Neural crest cell (in vitro differentiated cells): ENCODE data around the gene TOMM70. TPM values are rescaled to one million over a fixed set of nuclear protein-coding genes. Genes with fewer than 3 reads are reported as not detected.
"Not testable (repeated sequence)": the region's sequence is repeated elsewhere in the genome, so short reads cannot be mapped to it uniquely, and the experiment has no call there.

ENCODE experiments used
- DNase-seq: peaks from one replicate; pipeline ENCODE4 v3.0.0; 2021; ENCODE audit warnings: low read depth, mixed read lengths, low spot score
- H3K27ac Mint-ChIP-seq: one replicate; pipeline ENCODE4 v1.8.0; 2021; ENCODE audit warnings: mild to moderate bottlenecking, mixed read lengths; ENCODE audit not compliant: unreplicated experiment
- H3K27me3 Mint-ChIP-seq: 2 replicates; pipeline ENCODE4 v1.8.0; 2021; ENCODE audit warnings: low read depth, mild to moderate bottlenecking, mixed read lengths
- H3K36me3 Mint-ChIP-seq: 2 replicates; pipeline ENCODE4 v1.8.0; 2021; ENCODE audit warnings: low read depth, mild to moderate bottlenecking, mixed read lengths
- H3K4me1 Mint-ChIP-seq: 2 replicates; pipeline ENCODE4 v1.8.0; 2021; ENCODE audit warnings: mixed read lengths
- H3K4me3 Mint-ChIP-seq: one replicate; pipeline ENCODE4 v1.8.0; 2021; ENCODE audit warnings: mild to moderate bottlenecking, mixed read lengths
- H3K9me3 Mint-ChIP-seq: 2 replicates; pipeline ENCODE4 v1.8.0; 2021; ENCODE audit warnings: mixed read lengths
- long read RNA-seq: library from polyadenylated mRNA; unstranded; transcript quantifications from one replicate; pipeline ENCODE4 v2.0.0, GENCODE V29; 2020
- total RNA-seq: library from RNA; stranded (reverse); gene quantifications from 2 replicates; pipeline ENCODE4 v1.2.1, GENCODE V29; 2021
- TF ChIP-seq, protein P1 (sequence below): fragments of 200-600 bp; sonication (generic); conservative IDR thresholded peaks from 2 replicates; pipeline ENCODE4 v1.5.0; 2021; ENCODE audit warnings: antibody characterized with exemption, mild to moderate bottlenecking

Gene TOMM70
- 46.1 and 48.2 TPM in 2 replicates for total RNA-seq
- long read RNA-seq, partial matches to known transcripts, result 34 of 49 reads
- long read RNA-seq, other reads (novel, unspliced or antisense), result 14 of 49 reads

DNA sequence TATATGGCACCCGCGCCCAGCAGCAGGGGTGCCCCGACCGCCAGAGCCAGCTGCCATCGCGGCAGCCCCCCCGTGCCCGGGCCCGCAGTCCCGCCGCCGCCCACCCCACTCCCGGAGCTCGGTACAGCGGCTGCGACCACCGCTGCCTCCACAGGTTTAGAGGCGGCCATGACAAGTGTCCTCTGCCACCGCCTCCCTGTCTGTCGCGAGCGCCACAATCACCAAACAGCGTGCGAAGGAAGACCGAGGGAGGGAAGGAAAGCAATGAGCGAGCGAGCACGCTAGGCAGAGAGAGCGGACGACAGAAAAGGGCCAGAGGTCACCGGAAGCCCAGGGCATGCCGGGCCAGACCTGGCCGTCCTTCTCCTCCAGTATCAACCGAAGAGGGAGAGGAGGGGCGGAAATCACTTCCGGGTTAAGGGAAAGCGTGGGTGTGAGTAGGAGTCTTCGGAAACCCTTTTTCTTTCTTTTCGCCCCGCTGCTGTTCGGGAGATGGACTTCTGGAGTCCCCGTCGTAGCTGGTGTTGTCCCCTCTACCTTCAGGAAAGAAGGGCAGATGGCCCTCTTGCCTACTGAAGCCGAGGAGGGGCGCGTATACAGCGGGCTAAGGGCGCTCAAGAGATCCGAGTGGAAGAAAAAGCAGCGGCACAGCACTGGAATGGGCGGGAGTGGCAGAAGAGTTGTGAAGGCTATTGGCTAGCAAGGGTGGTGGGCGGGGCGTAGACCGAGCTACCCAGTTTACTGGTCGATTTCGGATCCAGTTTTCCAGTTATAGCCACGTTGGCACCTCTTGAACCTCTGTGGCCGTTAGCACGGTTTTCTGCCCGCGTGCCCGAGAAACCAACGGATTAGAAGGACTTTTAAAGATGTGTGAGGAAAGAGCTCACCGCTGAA, at the start of gene TOMM70, which contains the start of gene LNP1:
Gene TOMM70 (minus strand): TSS at position 310 of the 894 bp plus-strand sequence. CDS start 140 bp downstream, at position 170.
Gene LNP1 (plus strand): TSS at position 760 of the 894 bp plus-strand sequence. CDS start 28,191 bp downstream, outside the sequence.
- H3K27ac Mint-ChIP-seq, result peak within 1 kb of the TSS; percentile 98
- H3K9me3 Mint-ChIP-seq, result peaks cover 4% of the 10 kb centered on the region
- peaks cover 56% of the 10 kb centered on the region for H3K4me1 Mint-ChIP-seq
- TF ChIP-seq, protein P1, sequence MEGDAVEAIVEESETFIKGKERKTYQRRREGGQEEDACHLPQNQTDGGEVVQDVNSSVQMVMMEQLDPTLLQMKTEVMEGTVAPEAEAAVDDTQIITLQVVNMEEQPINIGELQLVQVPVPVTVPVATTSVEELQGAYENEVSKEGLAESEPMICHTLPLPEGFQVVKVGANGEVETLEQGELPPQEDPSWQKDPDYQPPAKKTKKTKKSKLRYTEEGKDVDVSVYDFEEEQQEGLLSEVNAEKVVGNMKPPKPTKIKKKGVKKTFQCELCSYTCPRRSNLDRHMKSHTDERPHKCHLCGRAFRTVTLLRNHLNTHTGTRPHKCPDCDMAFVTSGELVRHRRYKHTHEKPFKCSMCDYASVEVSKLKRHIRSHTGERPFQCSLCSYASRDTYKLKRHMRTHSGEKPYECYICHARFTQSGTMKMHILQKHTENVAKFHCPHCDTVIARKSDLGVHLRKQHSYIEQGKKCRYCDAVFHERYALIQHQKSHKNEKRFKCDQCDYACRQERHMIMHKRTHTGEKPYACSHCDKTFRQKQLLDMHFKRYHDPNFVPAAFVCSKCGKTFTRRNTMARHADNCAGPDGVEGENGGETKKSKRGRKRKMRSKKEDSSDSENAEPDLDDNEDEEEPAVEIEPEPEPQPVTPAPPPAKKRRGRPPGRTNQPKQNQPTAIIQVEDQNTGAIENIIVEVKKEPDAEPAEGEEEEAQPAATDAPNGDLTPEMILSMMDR, result no peak
- peak within 1 kb of the TSS; percentile 96 for H3K4me3 Mint-ChIP-seq
- no peaks in the 10 kb centered on the region for H3K27me3 Mint-ChIP-seq
- peaks cover 6% of the 10 kb centered on the region for H3K36me3 Mint-ChIP-seq
- peak; percentile 92 for DNase-seq

DNA sequence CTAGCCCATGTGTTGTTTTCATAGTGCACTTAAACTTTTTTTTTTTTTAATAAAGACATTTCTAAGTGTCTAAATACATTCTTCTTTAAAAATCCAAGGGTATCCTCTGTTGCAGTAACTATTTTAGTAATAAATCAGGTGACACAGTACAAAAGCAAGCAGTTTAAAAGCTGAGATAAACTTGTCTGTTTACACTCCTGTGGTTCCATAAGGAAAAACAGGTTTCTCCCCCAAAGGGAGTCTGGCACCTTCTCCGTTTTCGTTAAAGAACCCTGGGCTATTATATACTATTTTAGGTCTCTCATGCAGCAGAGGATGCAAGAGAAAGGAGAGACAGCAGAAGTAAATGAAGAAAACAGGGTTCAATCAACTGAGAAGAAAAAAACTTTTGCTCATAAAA, 48.3 kb upstream of the TOMM70 start:
- H3K27me3 Mint-ChIP-seq, result no peaks in the 10 kb centered on the region
- H3K27ac Mint-ChIP-seq, result no peak overlapping the region
- peaks cover 19% of the 10 kb centered on the region for H3K36me3 Mint-ChIP-seq
- H3K9me3 Mint-ChIP-seq, result peaks cover 9% of the 10 kb centered on the region
- TF ChIP-seq, protein P1, result no peak
- H3K4me1 Mint-ChIP-seq, result peaks cover 5% of the 10 kb centered on the region
- no peak overlapping the region for H3K4me3 Mint-ChIP-seq
- no peak for DNase-seq

DNA sequence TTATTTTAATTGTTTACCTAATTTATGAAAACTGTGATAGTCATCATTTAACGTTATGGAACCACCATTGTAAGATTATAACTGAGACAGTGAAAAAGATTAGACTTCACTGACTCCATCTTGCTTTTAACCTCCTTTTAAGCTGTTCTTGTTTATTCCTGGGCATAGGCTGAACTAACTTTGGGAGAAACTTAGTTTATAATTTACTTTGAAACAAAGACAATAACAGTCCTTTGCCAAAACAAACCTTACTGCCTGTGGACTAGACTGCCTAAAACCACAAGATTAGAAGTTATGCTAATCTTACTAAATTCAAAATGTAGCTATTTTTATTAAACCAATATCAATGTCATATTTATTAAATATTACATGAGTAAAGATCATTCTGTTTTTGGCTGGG, 47.2 kb upstream of the TOMM70 start:
- TF ChIP-seq, protein P1, result no peak
- no peak for DNase-seq
- H3K4me3 Mint-ChIP-seq, result no peak overlapping the region
- H3K4me1 Mint-ChIP-seq, result peaks cover 5% of the 10 kb centered on the region
- peaks cover 9% of the 10 kb centered on the region for H3K9me3 Mint-ChIP-seq
- peaks cover 24% of the 10 kb centered on the region for H3K36me3 Mint-ChIP-seq
- H3K27ac Mint-ChIP-seq, result no peak overlapping the region
- no peaks in the 10 kb centered on the region for H3K27me3 Mint-ChIP-seq

DNA sequence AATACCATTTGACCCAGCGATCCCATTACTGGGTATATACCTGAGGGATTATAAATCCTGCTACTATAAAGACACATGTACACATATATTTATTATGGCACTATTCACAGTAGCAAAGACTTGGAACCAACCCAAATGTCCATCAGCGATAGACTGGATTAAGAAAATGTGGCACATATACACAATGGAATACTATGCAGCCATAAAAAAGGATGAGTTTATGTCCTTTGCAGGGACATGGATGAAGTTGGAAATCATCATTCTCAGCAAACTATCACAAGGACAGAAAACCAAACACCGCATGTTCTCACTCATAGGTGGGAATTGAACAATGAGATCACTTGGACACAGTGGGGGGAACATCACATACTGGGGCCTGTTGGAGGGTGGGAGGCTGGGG, 46.2 kb upstream of the TOMM70 start:
- H3K27me3 Mint-ChIP-seq, DNase-seq, H3K4me1 Mint-ChIP-seq, H3K4me3 Mint-ChIP-seq, H3K27ac Mint-ChIP-seq: not testable (repeated sequence)
- Mint-ChIP-seq H3K9me3 (peaks cover 16% of the 10 kb centered on the region), H3K36me3 (peaks cover 27% of the 10 kb centered on the region)

DNA sequence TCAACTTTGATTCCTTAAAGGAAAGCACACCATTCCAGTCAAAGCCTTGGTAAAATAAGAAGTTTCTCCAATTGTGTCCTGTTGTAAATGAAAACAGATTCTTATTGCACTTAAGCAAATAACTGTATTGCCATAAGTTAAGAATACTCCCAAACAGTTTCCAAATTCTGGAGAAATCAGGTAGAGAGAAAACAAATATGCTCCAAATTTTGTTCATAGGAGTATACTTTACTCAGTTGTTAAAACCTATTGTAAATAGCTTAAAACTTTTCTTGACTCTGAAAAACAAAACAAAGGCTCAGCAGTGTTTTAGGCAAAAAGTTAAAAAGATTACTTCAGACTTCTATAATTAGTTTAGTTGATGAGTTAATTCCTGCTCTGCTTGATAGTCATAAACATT, 42.8 kb upstream of the TOMM70 start:
- peaks cover 17% of the 10 kb centered on the region for H3K9me3 Mint-ChIP-seq
- no peak overlapping the region for H3K27ac Mint-ChIP-seq
- no peak overlapping the region for H3K4me3 Mint-ChIP-seq
- no peak for DNase-seq
- TF ChIP-seq, protein P1, result no peak
- no peaks in the 10 kb centered on the region for H3K27me3 Mint-ChIP-seq
- H3K4me1 Mint-ChIP-seq, result no peaks in the 10 kb centered on the region
- peaks cover 32% of the 10 kb centered on the region for H3K36me3 Mint-ChIP-seq

DNA sequence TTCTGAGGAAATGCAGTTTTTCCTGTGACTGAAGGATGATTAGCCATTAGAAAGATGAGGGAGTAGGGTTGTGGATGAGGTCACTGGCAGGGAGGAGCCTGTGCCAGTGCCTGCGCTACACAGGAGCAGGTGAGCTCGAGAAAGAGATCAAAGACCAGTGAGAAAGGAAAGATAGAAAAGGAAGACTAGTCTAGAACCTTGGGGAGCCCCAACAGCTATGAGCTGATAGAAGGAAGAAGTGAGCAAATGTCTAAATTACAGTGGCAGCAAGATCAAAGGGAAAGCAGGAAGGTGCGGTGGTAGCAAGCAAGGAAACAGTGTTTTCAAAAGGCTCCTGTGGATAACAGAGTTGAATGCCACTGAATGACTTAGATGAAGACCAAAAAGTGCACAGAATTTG, 40.0 kb upstream of the TOMM70 start:
- Mint-ChIP-seq H3K9me3 (peaks cover 10% of the 10 kb centered on the region), H3K4me3 (no peak overlapping the region), H3K36me3 (peaks cover 23% of the 10 kb centered on the region), H3K27ac (no peak overlapping the region), H3K4me1 (no peaks in the 10 kb centered on the region), H3K27me3 (no peaks in the 10 kb centered on the region)
- TF ChIP-seq, protein P1, result no peak
- no peak for DNase-seq
